ENCODE results near the gene TMEM270. TPM values are rescaled to one million over a fixed set of nuclear protein-coding genes. Genes with fewer than 3 reads are reported as not detected.

Gene TMEM270
- total and polyA plus RNA-seq, 8 donors, result not detected

GRCh38 chr7:73869011-73869798 is 8.2 kb downstream of the TMEM270 start:
- intact Hi-C loops (cut with DNase I), result loop anchor here in 1 of 2 donors (5.0 to 10.0 kb wide), 2 partner anchors 158 to 316 kb away; partner anchors contain the start of gene ELN
- no peak overlapping the region for H3K4me3 ChIP-seq
- H3K27ac ChIP-seq, result no peak overlapping the region
- no peaks in the 10 kb centered on the region for H3K36me3 ChIP-seq
- no peak for TF ChIP-seq CTCF (IDR thresholded peaks at IDR 0.05)
- no peaks in the 10 kb centered on the region for H3K9me3 ChIP-seq
- ATAC-seq (peak; percentile 12), DNase-seq (no peak)
- H3K4me1 ChIP-seq, result peaks cover 4 to 20% of the 10 kb centered on the region in 2 donors
- no peaks in the 10 kb centered on the region for H3K27me3 ChIP-seq

GRCh38 chr7:73870041-73870492 is 9.1 kb downstream of the TMEM270 start:
- H3K27me3 ChIP-seq, result no peaks in the 10 kb centered on the region
- DNase-seq, result no peak
- no peak for ATAC-seq
- H3K9me3 ChIP-seq, result no peaks in the 10 kb centered on the region
- no peaks in the 10 kb centered on the region for H3K36me3 ChIP-seq
- no peak overlapping the region for H3K4me3 ChIP-seq
- intact Hi-C loops (cut with DNase I), result no loop called here
- peaks cover 4 to 20% of the 10 kb centered on the region in 2 donors for H3K4me1 ChIP-seq
- H3K27ac ChIP-seq, result no peak overlapping the region
- no peak for TF ChIP-seq CTCF (IDR thresholded peaks at IDR 0.05)

GRCh38 chr7:73871163-73872011 is 10.4 kb downstream of the TMEM270 start:
- peak; percentile 10 for ATAC-seq
- no peak overlapping the region for H3K27ac ChIP-seq
- no peak for TF ChIP-seq CTCF (IDR thresholded peaks at IDR 0.05)
- H3K4me1 ChIP-seq, result peaks cover 4 to 20% of the 10 kb centered on the region in 2 donors
- H3K9me3 ChIP-seq, result no peaks in the 10 kb centered on the region
- no peaks in the 10 kb centered on the region for H3K27me3 ChIP-seq
- DNase-seq, result no peak
- intact Hi-C loops (cut with DNase I), result no loop called here
- H3K4me3 ChIP-seq, result no peak overlapping the region
- H3K36me3 ChIP-seq, result no peaks in the 10 kb centered on the region

- Histone ChIP-seq H3K27me3 (no peaks in the 10 kb centered on the region), H3K9me3 (no peaks in the 10 kb centered on the region), H3K36me3 (no peaks in the 10 kb centered on the region), H3K27ac (no peak overlapping the region), H3K4me3 (no peak overlapping the region), H3K4me1 (peaks cover 4 to 20% of the 10 kb centered on the region in 2 donors)
- intact Hi-C loops (cut with DNase I), result no loop called here
- TF ChIP-seq CTCF (IDR thresholded peaks at IDR 0.05), result no peak
- ATAC-seq (no peak), DNase-seq (no peak)
Observed at GRCh38 chr7:73872056-73872908, 11.3 kb downstream of the TMEM270 start.

All from left lung (tissue), 10 donors.